Skin of body (tissue), 2 donors: ENCODE data around the gene NPAS3. TPM values are rescaled to one million over a fixed set of nuclear protein-coding genes. Genes with fewer than 3 reads are reported as not detected.

Experiments
- DNase-seq: peaks from one replicate; lab custom pipeline; 2025; lab: John Stamatoyannopoulos, UW
- total RNA-seq: library from RNA; depleted of rRNA; stranded (reverse); fragments of >200 nt; gene quantifications from one replicate; pipeline ENCODE4 v1.2.3, GENCODE V29; 2014

NPAS3 gene
- total RNA-seq, 1 donor from 2014 or later, result 3.8 TPM

DNA sequence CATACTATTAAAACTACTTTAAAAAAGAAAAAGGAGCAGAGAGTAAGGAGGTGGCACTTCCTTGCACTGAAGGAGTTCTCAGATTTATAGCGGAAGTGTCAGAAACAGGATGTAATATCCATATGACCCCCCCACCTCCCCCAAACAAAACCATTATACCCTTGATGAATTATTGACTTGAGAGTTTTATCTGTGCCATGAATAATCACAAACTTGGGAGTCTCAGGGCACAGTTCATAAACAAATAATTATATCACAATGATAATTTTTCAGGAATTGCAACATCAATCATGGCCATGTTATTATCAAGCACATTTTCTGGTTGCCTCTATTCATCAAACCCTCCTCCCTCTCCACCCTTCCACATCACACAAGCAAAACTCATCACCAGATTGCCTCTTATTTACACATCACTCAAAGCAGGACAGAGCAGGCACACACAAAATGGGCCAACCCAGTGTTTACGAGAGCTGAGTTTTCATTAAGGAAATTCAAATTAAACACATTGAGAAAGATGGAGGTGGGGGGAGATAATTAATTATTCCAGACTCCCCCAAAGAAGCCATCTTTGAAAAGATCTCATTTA is 870.8 kb downstream of the NPAS3 start:
- no peak for DNase-seq

- no peak for DNase-seq
These were observed 871.6 kb downstream of the NPAS3 start for GRCh38 chr14:33810308-33810707.

DNA sequence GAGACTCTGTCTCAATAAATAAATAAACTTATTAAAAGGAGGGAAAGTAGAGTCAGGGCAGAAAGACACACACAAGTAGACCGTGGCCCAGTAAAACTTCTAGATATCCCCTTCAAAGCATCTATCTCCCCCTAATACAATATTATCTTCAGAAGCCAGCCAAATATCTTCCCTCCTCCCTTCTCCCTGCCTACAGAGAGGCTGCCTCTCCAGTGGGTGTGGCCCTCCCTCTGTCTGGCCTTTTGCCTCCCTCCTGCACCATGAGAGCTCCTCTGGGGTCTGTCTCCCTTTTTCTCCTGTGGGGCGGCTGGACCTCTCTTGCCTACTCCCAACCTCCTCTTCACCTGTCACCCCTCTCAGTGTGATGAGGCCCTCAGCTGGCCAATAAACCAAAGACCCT is 873.0 kb downstream of the NPAS3 start:
- no peak for DNase-seq

DNA sequence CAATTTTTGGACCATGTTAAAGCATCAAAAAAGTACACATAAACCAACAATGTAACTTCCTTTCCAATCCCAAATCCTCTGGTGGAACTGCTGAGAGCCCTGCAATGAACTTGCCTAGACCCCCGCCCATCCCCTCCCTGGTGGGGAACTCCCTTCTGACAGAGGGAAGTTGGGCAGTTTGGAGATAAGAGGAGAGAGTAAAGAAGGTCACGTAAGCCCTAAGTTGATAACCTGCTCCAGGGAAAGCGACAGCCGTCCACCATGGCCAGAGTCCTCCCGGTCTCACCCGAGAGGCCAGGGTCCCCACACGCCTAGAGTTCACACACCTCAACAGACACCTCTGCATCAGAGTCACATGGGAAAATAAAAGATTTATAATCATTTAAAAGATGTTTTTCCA is 873.5 kb downstream of the NPAS3 start:
- no peak for DNase-seq

- no peak for DNase-seq
These were observed 873.9 kb downstream of the NPAS3 start for GRCh38 chr14:33812601-33813000.

DNA sequence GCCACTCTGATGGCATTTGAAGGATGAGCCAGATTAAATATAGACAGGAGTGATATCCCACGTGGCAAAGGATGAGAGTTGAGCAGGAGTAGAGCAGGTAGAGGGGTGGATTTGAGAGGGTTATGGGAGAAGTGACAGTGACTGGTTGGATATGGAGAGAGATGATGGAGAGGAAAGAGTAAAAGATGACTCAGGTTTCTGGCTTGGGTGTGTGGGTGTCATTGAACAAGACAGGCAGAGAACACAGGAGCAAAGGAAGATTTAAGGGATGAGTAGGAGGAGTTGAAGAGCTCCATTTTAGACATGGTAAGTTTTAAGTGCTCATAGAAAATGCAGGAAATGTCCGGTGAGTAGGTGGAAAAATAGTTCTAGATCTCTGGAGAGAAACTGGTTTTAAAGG is 875.3 kb downstream of the NPAS3 start:
- DNase-seq, result no peak

- no peak for DNase-seq
These were observed 895.2 kb downstream of the NPAS3 start for GRCh38 chr14:33833706-33834465.

DNA sequence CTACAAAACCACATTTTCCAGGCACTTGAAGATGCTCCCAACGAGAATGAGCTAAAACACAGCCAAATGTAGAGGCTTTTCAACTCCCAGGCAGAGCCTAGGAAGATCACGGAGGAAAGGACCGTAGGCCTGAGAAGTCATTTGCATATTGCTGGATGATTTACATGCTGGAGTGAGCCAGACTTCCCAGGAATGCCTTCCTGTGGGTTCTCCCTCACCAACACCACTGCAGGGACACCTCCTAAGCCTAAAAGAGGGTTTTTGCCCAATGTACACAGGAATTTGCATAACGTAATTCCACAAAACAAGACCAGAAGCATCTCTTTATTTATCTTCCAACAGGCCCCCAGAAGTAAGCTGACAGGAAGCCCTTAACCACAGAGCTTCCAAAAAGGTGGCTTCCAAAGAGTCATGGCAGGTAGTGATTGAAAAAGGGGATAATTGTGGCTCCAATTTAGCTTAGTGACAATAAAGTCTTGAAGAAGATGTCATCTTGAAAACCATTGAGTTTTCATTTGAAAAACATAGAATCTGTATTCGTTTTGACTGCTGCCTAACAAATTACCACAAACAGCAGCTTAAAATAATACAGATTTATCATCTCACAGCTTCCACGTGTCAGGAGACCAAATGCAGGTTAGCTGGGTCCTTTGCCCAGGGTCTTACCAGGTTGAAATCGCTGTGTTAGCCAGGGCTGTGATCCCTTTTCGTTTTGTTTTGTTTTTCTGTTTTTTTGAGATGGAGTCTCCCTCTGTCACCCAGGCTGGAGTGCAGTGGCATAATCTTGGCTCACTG is 896.0 kb downstream of the NPAS3 start:
- DNase-seq, result no peak

- DNase-seq, result no peak
These were observed 896.6 kb downstream of the NPAS3 start for GRCh38 chr14:33835261-33835655.

GRCh38 chr14:33835677-33836076 is 897.0 kb downstream of the NPAS3 start:
- DNase-seq, result no peak

- DNase-seq, result no peak
These were observed 897.7 kb downstream of the NPAS3 start for GRCh38 chr14:33836203-33836899.

DNA sequence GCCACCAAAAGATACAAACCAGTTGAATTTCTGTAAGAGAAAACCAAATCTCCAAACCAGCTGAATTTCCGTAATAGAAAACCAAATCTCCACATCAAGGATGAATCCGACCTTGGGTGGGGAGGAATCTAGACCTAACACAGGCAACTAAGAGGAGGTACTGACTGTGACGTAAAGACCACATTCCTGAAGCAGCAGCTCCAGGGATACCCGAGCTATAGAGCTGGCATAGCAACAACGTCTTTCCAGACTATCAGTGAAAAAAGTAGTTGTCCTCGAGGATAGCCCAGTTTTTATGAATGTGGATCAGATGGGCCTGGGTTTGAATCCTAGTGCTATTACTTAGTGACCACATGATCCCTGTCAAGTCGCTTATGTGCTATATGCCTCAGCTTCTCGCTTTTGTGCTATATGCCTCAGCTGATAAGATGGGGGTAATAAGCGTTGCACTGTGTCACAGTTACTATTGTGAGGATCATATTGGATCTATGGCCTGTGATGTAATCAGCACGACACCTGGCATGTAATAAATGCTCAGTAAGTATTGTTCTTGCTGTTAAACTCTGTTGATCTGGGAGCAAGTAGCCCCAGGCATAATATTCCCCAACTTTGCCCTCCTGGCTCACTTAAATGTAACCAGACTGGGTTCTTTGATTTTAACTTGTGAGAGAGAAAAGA is 898.4 kb downstream of the NPAS3 start:
- DNase-seq, result no peak

GRCh38 chr14:33837943-33838683 is 899.4 kb downstream of the NPAS3 start:
- peak; percentile 17 for DNase-seq

DNA sequence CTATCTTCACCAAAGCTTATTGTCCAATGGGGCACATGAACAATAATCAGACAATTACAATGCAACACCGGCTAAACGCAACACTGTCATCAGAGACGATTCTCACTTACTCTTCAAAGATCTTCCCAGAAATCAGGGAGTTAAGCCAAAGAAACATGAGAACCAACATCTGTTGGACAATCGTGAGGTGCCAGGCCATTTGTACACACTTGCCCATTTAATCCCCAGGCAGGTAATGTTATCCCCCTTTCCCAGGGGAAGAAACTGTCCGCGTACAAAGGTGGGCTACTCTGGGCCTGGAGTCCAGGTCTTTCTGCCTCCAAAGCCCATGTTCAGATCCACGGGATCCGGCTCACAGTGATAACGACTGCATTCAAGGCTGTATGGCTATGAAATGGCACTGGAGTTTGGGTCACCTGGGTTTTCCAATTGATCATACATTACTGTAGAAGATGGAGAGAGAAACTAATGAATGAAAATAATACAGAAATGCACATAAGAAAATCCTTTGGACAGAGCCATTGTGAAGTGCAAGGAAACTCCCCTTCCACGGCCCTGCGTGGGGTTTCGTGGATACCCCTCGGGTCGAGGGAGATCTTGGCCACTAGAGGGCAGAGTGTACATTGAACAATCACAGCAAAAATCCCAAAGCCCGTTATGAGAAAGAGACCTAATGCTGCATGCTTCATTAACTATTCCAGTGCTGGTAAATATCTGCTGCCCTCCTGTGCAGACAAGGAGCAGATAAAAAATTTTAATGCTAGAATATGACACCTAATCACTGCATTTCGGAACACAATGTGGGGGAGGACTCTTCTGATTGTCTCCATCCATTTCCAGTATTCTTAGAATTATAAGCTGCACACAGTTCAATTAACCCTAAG is 900.8 kb downstream of the NPAS3 start:
- DNase-seq, result peak; percentile 38

GRCh38 chr14:33840797-33841196 is 902.1 kb downstream of the NPAS3 start:
- DNase-seq, result no peak

GRCh38 chr14:33842299-33842698 is 903.6 kb downstream of the NPAS3 start:
- no peak for DNase-seq

- no peak for DNase-seq
These were observed 905.4 kb downstream of the NPAS3 start for GRCh38 chr14:33844118-33844517.

GRCh38 chr14:33846100-33846824 is 907.6 kb downstream of the NPAS3 start:
- no peak for DNase-seq

GRCh38 chr14:33847066-33847465 is 908.4 kb downstream of the NPAS3 start:
- DNase-seq, result no peak
